ENCODE measurements around the gene SOS2.
A peak's percentile ranks its signal among the peaks of the same experiment; 100 is the strongest.

The SOS2 gene

DNA sequence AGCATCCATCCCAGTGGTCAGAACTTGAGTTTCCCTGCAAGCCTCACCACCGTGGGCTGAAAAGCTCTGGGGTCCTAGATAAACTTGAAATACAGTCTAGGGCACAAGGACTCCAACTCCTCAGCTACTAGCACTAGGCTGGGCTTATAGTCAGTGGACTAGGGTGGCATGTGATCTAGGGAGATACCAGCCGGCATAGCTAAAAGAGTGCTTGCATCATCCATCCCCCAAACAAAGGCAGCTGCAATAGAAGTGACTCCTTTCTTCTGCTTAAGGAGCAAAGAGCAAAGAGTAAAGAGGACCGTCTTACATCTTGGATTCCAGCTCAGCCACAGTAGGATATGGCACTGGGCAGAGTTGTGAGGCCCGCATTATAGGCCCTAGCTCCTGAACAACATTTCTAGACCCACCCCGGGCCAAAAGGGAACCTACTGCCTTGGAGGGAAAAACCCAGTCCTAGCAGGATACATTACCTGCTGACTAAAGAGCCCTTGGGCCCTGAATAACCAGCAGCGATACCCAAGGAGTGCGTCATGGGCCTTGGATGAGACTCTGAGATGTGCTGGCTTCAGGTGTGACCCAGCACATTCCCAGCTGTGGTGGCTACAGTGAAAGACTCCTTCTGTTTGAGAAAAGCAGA is 17.9 kb upstream of the SOS2 start:
- no peaks in the 10 kb centered on the region for H3K4me1 ChIP-seq (ENCODE audit: control insufficient read depth in 1 of 2, insufficient read depth in 2 of 2, low read length in 2 of 2)
- peaks cover 0 to 8% of the 10 kb centered on the region in 2 donors for H3K36me3 ChIP-seq (ENCODE audit: control insufficient read depth in 1 of 2, insufficient read depth in 2 of 2, low read length in 2 of 2)
- H3K4me3 ChIP-seq (ENCODE audit: low read depth in 1 of 2, low read length in 2 of 2) = no peak overlapping the region
- no peak overlapping the region for H3K27ac ChIP-seq (ENCODE audit: low read depth, low read length)
- no peaks in the 10 kb centered on the region for H3K9me3 ChIP-seq (ENCODE audit: control insufficient read depth in 1 of 2, low read length in 2 of 2)
- no peak overlapping the region for H3K9ac ChIP-seq (ENCODE audit: low read depth in 1 of 2, low read length in 2 of 2)
- no peaks in the 10 kb centered on the region for H3K27me3 ChIP-seq (ENCODE audit: control insufficient read depth in 1 of 2, insufficient read depth in 2 of 2, low read length in 2 of 2)

GRCh38 chr14:50247245-50247644 is 15.9 kb upstream of the SOS2 start:
- no peak overlapping the region for H3K9ac ChIP-seq (ENCODE audit: low read depth in 1 of 2, low read length in 2 of 2)
- no peaks in the 10 kb centered on the region for H3K4me1 ChIP-seq (ENCODE audit: control insufficient read depth in 1 of 2, insufficient read depth in 2 of 2, low read length in 2 of 2)
- no peaks in the 10 kb centered on the region for H3K9me3 ChIP-seq (ENCODE audit: control insufficient read depth in 1 of 2, low read length in 2 of 2)
- no peaks in the 10 kb centered on the region for H3K27me3 ChIP-seq (ENCODE audit: control insufficient read depth in 1 of 2, insufficient read depth in 2 of 2, low read length in 2 of 2)
- H3K4me3 ChIP-seq (ENCODE audit: low read depth in 1 of 2, low read length in 2 of 2) = no peak overlapping the region
- peaks cover 0 to 8% of the 10 kb centered on the region in 2 donors for H3K36me3 ChIP-seq (ENCODE audit: control insufficient read depth in 1 of 2, insufficient read depth in 2 of 2, low read length in 2 of 2)
- H3K27ac ChIP-seq (ENCODE audit: low read depth, low read length) = no peak overlapping the region

- no peaks in the 10 kb centered on the region for H3K4me1 ChIP-seq (ENCODE audit: control insufficient read depth in 1 of 2, insufficient read depth in 2 of 2, low read length in 2 of 2)
- no peak overlapping the region for H3K4me3 ChIP-seq (ENCODE audit: low read depth in 1 of 2, low read length in 2 of 2)
- H3K27ac ChIP-seq (ENCODE audit: low read depth, low read length) = no peak overlapping the region
- no peaks in the 10 kb centered on the region for H3K27me3 ChIP-seq (ENCODE audit: control insufficient read depth in 1 of 2, insufficient read depth in 2 of 2, low read length in 2 of 2)
- no peaks in the 10 kb centered on the region for H3K36me3 ChIP-seq (ENCODE audit: control insufficient read depth in 1 of 2, insufficient read depth in 2 of 2, low read length in 2 of 2)
- no peaks in the 10 kb centered on the region for H3K9me3 ChIP-seq (ENCODE audit: control insufficient read depth in 1 of 2, low read length in 2 of 2)
- no peak overlapping the region for H3K9ac ChIP-seq (ENCODE audit: low read depth in 1 of 2, low read length in 2 of 2)
Measured at GRCh38 chr14:50242566-50243310, 11.4 kb upstream of the SOS2 start.

GRCh38 chr14:50242096-50242495 is 10.7 kb upstream of the SOS2 start:
- H3K4me1 ChIP-seq (ENCODE audit: control insufficient read depth in 1 of 2, insufficient read depth in 2 of 2, low read length in 2 of 2) = no peaks in the 10 kb centered on the region
- no peak overlapping the region for H3K27ac ChIP-seq (ENCODE audit: low read depth, low read length)
- H3K9ac ChIP-seq (ENCODE audit: low read depth in 1 of 2, low read length in 2 of 2) = no peak overlapping the region
- H3K4me3 ChIP-seq (ENCODE audit: low read depth in 1 of 2, low read length in 2 of 2) = no peak overlapping the region
- no peaks in the 10 kb centered on the region for H3K27me3 ChIP-seq (ENCODE audit: control insufficient read depth in 1 of 2, insufficient read depth in 2 of 2, low read length in 2 of 2)
- H3K36me3 ChIP-seq (ENCODE audit: control insufficient read depth in 1 of 2, insufficient read depth in 2 of 2, low read length in 2 of 2) = no peaks in the 10 kb centered on the region
- H3K9me3 ChIP-seq (ENCODE audit: control insufficient read depth in 1 of 2, low read length in 2 of 2) = no peaks in the 10 kb centered on the region

GRCh38 chr14:50237427-50237826 is 6.0 kb upstream of the SOS2 start:
- H3K36me3 ChIP-seq (ENCODE audit: control insufficient read depth in 1 of 2, insufficient read depth in 2 of 2, low read length in 2 of 2) = no peaks in the 10 kb centered on the region
- H3K27me3 ChIP-seq (ENCODE audit: control insufficient read depth in 1 of 2, insufficient read depth in 2 of 2, low read length in 2 of 2) = no peaks in the 10 kb centered on the region
- no peak overlapping the region for H3K9ac ChIP-seq (ENCODE audit: low read depth in 1 of 2, low read length in 2 of 2)
- no peaks in the 10 kb centered on the region for H3K9me3 ChIP-seq (ENCODE audit: control insufficient read depth in 1 of 2, low read length in 2 of 2)
- H3K27ac ChIP-seq (ENCODE audit: low read depth, low read length) = no peak overlapping the region
- H3K4me3 ChIP-seq (ENCODE audit: low read depth in 1 of 2, low read length in 2 of 2) = no peak overlapping the region
- peaks cover 0 to under 1% of the 10 kb centered on the region in 2 donors for H3K4me1 ChIP-seq (ENCODE audit: control insufficient read depth in 1 of 2, insufficient read depth in 2 of 2, low read length in 2 of 2)

DNA sequence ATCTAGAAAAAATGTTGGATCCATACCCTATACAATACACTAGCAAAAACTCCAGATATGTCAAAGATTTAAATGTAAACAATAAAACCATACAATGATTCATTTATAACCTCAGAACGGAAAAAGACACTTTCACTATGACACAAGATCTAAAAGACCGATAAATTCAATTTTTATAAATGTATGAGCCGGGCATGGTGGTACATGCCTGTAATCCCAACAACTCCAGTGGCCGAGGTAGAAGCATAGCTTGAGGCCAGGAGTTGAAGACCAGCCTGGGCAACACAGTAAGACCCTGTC is 2.5 kb upstream of the SOS2 start:
- no peaks in the 10 kb centered on the region for H3K36me3 ChIP-seq (ENCODE audit: control insufficient read depth in 1 of 2, insufficient read depth in 2 of 2, low read length in 2 of 2)
- H3K27me3 ChIP-seq (ENCODE audit: control insufficient read depth in 1 of 2, insufficient read depth in 2 of 2, low read length in 2 of 2) = no peaks in the 10 kb centered on the region
- no peak overlapping the region for H3K4me3 ChIP-seq (ENCODE audit: low read depth in 1 of 2, low read length in 2 of 2)
- no peak overlapping the region for H3K9ac ChIP-seq (ENCODE audit: low read depth in 1 of 2, low read length in 2 of 2)
- H3K27ac ChIP-seq (ENCODE audit: low read depth, low read length) = no peak overlapping the region
- H3K4me1 ChIP-seq (ENCODE audit: control insufficient read depth in 1 of 2, insufficient read depth in 2 of 2, low read length in 2 of 2) = peaks cover 12 to 14% of the 10 kb centered on the region in 2 donors
- H3K9me3 ChIP-seq (ENCODE audit: control insufficient read depth in 1 of 2, low read length in 2 of 2) = no peaks in the 10 kb centered on the region

GRCh38 chr14:50233166-50233950 is 2.0 kb upstream of the SOS2 start:
- Histone ChIP-seq H3K36me3 (ENCODE audit: control insufficient read depth in 1 of 2, insufficient read depth in 2 of 2, low read length in 2 of 2) (no peaks in the 10 kb centered on the region), H3K9ac (ENCODE audit: low read depth in 1 of 2, low read length in 2 of 2) (no peak overlapping the region), H3K4me1 (ENCODE audit: control insufficient read depth in 1 of 2, insufficient read depth in 2 of 2, low read length in 2 of 2) (peaks cover 12 to 20% of the 10 kb centered on the region in 2 donors), H3K4me3 (ENCODE audit: low read depth in 1 of 2, low read length in 2 of 2) (no peak overlapping the region), H3K27ac (ENCODE audit: low read depth, low read length) (no peak overlapping the region), H3K27me3 (ENCODE audit: control insufficient read depth in 1 of 2, insufficient read depth in 2 of 2, low read length in 2 of 2) (no peaks in the 10 kb centered on the region), H3K9me3 (ENCODE audit: control insufficient read depth in 1 of 2, low read length in 2 of 2) (no peaks in the 10 kb centered on the region)

GRCh38 chr14:50232276-50232642 is 881 bp upstream of the SOS2 start:
- peak overlapping the region; percentile 76 to 83 for H3K4me3 ChIP-seq (ENCODE audit: low read depth in 1 of 2, low read length in 2 of 2)
- H3K27me3 ChIP-seq (ENCODE audit: control insufficient read depth in 1 of 2, insufficient read depth in 2 of 2, low read length in 2 of 2) = no peaks in the 10 kb centered on the region
- no peaks in the 10 kb centered on the region for H3K9me3 ChIP-seq (ENCODE audit: control insufficient read depth in 1 of 2, low read length in 2 of 2)
- H3K9ac ChIP-seq (ENCODE audit: low read depth in 1 of 2, low read length in 2 of 2) = peak overlapping the region; percentile 76 to 93
- H3K36me3 ChIP-seq (ENCODE audit: control insufficient read depth in 1 of 2, insufficient read depth in 2 of 2, low read length in 2 of 2) = no peaks in the 10 kb centered on the region
- peaks cover 12 to 22% of the 10 kb centered on the region in 2 donors for H3K4me1 ChIP-seq (ENCODE audit: control insufficient read depth in 1 of 2, insufficient read depth in 2 of 2, low read length in 2 of 2)
- no peak overlapping the region for H3K27ac ChIP-seq (ENCODE audit: low read depth, low read length)

GRCh38 chr14:50230701-50231474 is 490 bp downstream of the SOS2 start:
- H3K4me3 ChIP-seq (ENCODE audit: low read depth in 1 of 2, low read length in 2 of 2) = peak overlapping the region; percentile 78 to 85
- no peaks in the 10 kb centered on the region for H3K27me3 ChIP-seq (ENCODE audit: control insufficient read depth in 1 of 2, insufficient read depth in 2 of 2, low read length in 2 of 2)
- peak overlapping the region; percentile 97 for H3K27ac ChIP-seq (ENCODE audit: low read depth, low read length)
- no peaks in the 10 kb centered on the region for H3K36me3 ChIP-seq (ENCODE audit: control insufficient read depth in 1 of 2, insufficient read depth in 2 of 2, low read length in 2 of 2)
- H3K4me1 ChIP-seq (ENCODE audit: control insufficient read depth in 1 of 2, insufficient read depth in 2 of 2, low read length in 2 of 2) = peaks cover 22 to 31% of the 10 kb centered on the region in 2 donors
- no peaks in the 10 kb centered on the region for H3K9me3 ChIP-seq (ENCODE audit: control insufficient read depth in 1 of 2, low read length in 2 of 2)
- peak overlapping the region; percentile 69 to 93 for H3K9ac ChIP-seq (ENCODE audit: low read depth in 1 of 2, low read length in 2 of 2)

DNA sequence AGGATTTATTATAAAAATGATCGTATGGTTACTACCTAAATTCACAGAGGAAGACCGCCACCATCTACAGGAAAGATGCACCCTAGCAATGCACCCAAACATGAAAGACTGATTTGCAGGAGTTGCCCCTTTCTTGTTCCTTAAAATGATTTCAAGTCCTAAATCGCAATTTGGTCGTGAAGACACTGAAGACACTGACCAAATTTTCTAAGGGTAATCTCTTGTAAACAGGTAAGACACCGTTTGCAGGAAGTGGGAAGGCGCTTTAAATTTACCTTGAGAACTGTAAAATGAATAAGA is 1.0 kb downstream of the SOS2 start:
- Histone ChIP-seq H3K9me3 (ENCODE audit: control insufficient read depth in 1 of 2, low read length in 2 of 2) (no peaks in the 10 kb centered on the region), H3K27ac (ENCODE audit: low read depth, low read length) (peak overlapping the region; percentile 97), H3K4me1 (ENCODE audit: control insufficient read depth in 1 of 2, insufficient read depth in 2 of 2, low read length in 2 of 2) (peaks cover 27 to 37% of the 10 kb centered on the region in 2 donors), H3K9ac (ENCODE audit: low read depth in 1 of 2, low read length in 2 of 2) (peak overlapping the region; percentile 69 to 93), H3K4me3 (ENCODE audit: low read depth in 1 of 2, low read length in 2 of 2) (peak overlapping the region; percentile 78 to 85), H3K36me3 (ENCODE audit: control insufficient read depth in 1 of 2, insufficient read depth in 2 of 2, low read length in 2 of 2) (no peaks in the 10 kb centered on the region), H3K27me3 (ENCODE audit: control insufficient read depth in 1 of 2, insufficient read depth in 2 of 2, low read length in 2 of 2) (no peaks in the 10 kb centered on the region)
